Measurements from ENCODE around the gene HLA-C.
A peak's percentile ranks its signal among the peaks of the same experiment; 100 is the strongest.
"Not testable (repeated sequence)": the region's sequence is repeated elsewhere in the genome, so short reads cannot be mapped to it uniquely, and the experiment has no call there.

Gene HLA-C

DNA sequence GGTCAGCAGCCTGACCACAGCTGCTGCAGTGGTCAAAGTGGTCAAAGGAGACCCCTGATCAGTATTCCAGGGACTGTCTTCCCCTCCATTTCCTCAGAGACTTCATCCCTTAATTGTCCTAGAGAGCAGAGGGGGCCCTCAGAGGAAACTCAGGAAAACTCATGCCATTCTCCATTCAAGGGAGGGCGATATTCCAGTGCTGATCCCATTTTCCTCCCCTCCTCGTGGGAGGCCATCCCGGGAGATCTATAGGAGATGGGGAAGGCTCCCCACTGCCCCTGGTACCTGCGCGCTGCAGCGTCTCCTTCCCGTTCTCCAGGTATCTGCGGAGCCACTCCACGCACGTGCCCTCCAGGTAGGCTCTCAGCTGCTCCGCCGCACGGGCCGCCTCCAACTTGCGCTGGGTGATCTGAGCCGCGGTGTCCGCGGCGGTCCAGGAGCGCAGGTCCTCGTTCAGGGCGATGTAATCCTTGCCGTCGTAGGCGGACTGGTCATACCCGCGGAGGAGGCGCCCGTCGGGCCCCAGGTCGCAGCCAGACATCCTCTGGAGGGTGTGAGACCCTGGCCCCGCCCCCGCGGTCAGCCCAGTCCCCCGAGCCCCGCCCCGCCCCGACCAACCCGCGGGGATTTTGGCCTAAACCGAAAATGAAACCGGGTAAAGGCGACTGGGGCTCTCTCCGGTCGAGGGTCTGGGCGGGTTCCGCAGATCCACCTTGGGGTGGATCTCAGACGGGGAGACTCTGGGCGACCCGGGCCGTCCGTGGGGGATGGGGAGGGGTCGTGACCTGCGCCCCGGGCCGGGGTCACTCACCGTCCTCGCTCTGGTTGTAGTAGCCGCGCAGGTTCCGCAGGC, 878 bp downstream of the HLA-C start:
- DNase-seq (ENCODE audit: low read depth) = peak; percentile 52

GRCh38 chr6:31268836-31269235, 3.1 kb downstream of the HLA-C start:
- DNase-seq (ENCODE audit: low read depth) = no peak

DNA sequence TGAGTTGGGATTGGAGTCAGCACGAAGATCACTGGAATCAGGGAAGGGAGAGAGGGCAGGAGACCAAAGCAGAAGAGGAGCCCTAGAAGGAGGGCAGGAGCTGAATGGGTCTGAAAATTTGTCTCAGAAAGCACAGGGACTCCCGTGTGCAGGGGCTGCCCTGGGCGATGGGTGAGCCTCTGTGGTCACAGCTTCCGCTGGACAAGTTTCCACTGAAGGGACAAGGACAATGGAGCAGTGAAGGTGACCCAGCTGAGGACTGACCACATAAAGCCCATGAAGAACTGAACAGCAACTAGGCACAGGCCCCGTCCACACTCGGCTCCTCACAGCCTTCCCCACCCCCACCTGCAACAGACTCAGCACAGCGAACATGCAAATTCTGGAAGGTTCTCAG, 3.5 kb downstream of the HLA-C start:
- DNase-seq (ENCODE audit: low read depth) = no peak

- no peak for DNase-seq (ENCODE audit: low read depth)
Observed at GRCh38 chr6:31267651-31268368, 4.1 kb downstream of the HLA-C start.

DNA sequence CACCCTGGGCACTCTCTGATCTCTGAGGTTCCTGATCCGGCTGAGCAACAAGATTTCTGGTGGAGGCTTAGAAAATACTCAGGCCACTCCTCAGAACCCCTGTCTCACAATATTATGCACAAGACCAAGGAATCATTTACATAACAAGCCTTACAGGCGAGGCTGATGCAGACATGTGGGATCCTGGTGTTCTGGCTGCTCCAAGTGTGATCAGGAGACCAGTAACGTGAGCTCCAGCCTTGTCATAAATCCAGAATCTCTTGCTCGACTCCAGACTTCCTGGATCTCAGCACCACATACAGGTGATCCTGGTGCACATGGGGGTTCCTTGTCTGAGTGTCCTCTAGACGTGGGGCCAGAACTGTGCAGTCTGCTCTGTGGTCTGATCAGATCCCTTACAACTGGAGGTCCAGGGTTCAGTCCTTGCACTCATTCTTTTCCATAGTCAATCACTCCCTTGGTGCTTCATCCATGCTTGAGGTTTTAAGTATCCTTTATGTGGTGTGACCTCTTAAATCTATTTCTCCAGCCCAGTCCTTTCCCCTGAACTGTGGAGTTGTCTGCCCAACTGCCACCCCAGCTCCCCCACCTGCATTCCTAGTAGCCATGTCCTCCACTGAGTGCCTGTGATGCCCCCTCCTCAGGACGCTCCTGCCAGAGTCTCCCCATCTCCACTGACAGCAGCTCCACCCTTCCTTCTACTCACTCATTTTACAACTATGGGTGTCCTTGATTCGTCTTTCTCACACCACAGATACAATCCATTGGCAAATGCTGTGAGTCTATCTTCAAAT, 5.1 kb downstream of the HLA-C start:
- DNase-seq (ENCODE audit: low read depth) = no peak

DNA sequence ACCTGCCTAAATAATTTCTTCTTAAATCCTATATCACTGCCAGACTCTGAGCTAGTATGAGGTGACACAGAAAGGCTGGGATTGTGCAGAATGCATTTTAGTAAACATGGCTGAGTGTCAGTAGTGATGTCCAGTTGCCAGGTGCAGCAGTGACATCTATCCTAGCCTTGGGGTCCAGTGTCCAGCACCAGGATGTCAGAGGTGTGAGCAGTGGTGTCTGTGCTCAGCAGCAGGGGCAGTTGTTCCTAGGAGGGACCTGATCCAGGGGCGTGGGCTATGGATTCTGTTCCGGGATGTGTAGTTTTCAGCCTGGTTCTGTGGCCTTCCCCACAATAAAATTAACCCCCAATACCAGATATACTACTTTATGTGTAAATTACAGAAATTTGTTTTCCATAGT, 6.0 kb downstream of the HLA-C start:
- DNase-seq (ENCODE audit: low read depth) = no peak

- DNase-seq (ENCODE audit: low read depth) = not testable (repeated sequence)
Observed at GRCh38 chr6:31263346-31263933, 8.5 kb downstream of the HLA-C start.

DNA sequence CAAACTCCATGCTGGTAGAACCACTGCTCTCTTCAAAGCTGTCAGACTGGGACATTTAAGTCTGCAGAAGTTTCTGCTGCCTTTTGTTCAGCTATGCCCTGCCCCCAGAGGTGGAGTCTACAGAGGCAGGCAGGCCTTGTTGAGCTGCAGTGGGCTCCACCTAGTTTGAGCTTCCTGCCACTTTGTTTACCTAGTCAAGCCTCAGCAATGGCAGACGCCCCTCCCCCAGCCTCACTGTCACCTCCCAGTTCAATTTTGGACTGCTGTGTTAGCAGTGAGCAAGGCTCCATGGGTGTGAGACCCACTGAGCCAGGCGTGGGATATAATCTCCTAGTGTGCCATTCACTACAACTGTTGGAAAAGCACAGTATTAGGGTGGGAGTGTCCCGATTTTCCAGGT, 11.9 kb downstream of the HLA-C start:
- DNase-seq (ENCODE audit: low read depth) = not testable (repeated sequence)

GRCh38 chr6:31252625-31253024, 19.3 kb downstream of the HLA-C start:
- no peak for DNase-seq (ENCODE audit: low read depth)

DNA sequence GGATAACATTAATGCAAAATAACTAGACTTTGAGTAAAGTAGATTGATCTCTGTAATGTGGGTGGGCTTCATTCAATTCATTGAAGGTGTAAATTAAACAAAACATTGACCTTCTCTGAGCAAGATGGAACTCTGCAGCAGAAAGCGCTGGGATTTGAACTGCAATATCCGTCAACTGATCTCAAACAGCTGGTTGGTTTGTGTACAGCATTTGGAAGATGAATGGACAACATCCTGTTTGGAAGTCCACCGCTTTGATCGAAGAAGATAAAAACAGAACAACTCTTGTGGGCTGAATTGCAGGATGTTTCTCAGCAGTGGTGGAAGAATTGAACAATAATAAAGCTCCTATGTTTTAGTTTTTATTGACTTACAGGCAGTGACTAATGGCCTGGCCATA, 20.6 kb downstream of the HLA-C start:
- DNase-seq (ENCODE audit: low read depth) = no peak

- DNase-seq (ENCODE audit: low read depth) = no peak
Observed at GRCh38 chr6:31249184-31249583, 22.7 kb downstream of the HLA-C start.

- DNase-seq (ENCODE audit: low read depth) = no peak
Observed at GRCh38 chr6:31247813-31248212, 24.1 kb downstream of the HLA-C start.

DNA sequence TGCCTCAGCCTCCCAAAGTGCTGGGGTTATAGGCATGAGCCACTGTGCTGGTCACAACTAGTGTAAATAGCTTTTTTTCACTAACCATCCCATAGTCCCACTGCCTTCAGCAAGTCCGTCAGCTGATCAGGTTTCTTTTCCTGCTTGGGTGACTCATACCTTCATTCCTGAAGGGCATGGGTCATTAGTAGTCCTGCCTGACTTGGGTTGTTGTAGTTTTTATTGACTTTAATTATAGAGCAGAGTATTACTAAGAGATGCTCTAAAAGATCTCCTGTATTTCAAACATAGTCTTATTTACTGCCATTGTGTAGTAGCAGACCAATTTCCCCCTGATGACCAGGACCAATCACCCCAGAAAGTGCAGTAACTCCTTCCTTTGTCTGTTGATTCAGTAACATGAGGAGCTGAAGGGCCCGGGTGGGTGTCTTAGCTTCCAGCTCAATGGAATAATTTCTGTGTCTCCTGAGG, 25.8 kb downstream of the HLA-C start:
- DNase-seq (ENCODE audit: low read depth) = peak; percentile 42

- no peak for DNase-seq (ENCODE audit: low read depth)
Observed at GRCh38 chr6:31243508-31243907, 28.4 kb downstream of the HLA-C start.

- DNase-seq (ENCODE audit: low read depth) = peak; percentile 4
Observed at GRCh38 chr6:31239854-31240253, 32.0 kb downstream of the HLA-C start.

DNA sequence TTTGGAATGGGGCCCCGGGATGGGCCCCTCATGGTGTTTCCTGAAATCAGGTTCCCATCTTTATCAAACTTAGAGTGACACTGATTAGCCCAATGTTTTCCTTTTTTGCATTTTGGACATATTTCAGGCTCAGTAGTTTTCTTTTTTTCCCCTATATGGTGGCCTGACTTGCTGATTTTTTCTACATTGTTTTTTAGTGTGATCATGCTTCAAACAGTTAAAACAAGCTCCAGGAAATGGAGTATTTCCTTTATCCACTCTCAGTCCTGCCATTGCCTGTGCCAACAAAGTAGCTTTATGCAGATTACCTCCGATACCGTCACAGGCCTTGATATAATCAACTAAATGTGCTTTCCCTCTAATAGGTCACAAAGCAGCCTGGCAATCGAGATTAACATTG, 37.8 kb downstream of the HLA-C start:
- not testable (repeated sequence) for DNase-seq (ENCODE audit: low read depth)

- no peak for DNase-seq (ENCODE audit: low read depth)
Observed at GRCh38 chr6:31228476-31228875, 43.4 kb downstream of the HLA-C start.

DNA sequence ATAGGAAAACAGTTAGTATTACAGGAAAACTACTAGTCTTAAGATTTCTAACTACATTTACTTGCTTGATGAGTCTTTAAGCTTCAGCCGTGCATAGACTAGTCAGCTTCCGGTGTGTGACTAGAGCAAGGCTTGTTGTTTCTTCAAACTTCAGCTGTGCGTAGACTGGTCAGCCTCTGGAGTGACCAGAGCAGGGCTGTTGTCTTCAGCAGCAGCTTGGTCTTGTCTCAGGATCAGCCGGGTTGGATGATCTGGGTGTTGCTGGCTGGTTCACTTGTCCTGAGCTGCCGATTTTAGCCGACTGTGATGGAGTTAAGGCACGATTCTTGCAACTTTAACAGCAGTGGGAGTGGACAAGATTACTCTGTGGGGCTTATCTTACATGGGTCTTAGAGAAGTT, 44.7 kb downstream of the HLA-C start:
- no peak for DNase-seq (ENCODE audit: low read depth)

DNA sequence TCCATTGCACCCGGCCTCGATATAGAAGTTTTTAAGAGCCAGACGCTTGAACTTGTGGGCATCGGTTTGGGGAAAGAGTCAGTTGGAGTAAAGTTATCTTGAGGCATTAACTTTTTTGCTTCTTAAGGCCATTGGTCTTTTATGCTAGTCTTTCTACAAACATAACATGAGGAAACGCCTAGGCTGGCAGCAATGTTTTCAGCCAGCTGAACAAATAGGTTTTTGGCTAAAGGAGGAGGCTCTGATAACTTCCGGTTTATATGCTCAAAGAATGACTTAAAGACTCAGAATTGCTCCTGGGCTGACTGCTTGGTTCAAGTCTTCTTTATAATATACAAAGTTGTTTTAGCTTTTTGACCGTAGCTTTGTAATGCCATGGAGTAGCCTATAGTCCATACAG, 46.2 kb downstream of the HLA-C start:
- no peak for DNase-seq (ENCODE audit: low read depth)

DNA sequence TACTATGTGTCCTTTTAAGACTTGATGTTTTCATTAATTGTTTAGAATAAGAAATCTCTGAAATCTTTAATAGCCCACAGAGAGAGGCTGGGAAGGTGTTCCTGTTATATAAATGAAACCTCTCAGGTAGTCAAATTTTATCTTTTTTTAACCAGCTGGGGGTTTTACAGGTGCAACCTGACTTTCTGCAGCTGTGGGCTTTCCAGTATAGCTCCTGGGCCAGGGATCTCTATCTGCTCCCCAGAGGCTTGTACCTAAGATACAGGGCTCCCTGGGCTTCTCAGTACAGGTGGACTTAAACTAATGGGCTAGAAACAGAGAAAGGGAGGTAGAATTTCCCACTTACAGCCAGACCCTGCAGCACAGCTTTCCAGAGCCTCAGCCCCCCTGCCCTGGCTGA, 49.4 kb downstream of the HLA-C start:
- DNase-seq (ENCODE audit: low read depth) = no peak

Data from fibroblast of gingiva (primary cell).